GM19023 (cell line): ENCODE data around the gene HCAR2.
"Not testable (repeated sequence)": the region's sequence is repeated elsewhere in the genome, so short reads cannot be mapped to it uniquely, and the experiment has no call there.

Experiments
- ATAC-seq: cut with Tn5 transposase; IDR thresholded peaks from one replicate; pipeline ENCODE4 v1.9.1; 2021; ENCODE audit warnings: mild to moderate bottlenecking, moderate library complexity; ENCODE audit not compliant: unreplicated experiment

Gene HCAR2

DNA sequence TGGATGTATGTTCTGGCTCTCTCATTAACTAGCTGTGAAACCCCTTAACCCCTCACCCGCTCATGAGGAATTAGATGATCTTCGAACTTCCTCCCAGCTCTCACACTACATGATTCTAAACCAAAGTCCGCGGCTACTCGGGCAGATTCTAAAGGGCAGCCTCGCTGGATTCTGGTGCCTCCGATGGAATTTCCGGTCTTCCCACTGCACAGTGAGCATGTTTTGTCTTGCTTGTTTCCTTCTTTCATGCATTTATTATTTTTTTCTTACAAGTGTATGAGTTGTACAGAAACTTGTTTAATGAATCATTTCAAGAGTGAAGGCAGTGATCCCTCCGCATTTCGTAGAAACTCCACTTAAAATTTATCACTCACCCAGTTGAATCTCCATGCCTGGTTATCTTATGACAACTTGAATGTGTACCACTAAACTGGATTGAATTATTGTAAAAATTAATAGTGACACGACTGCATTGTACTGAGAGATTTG lies 17.9 kb upstream of the HCAR2 start:
- no peak for ATAC-seq

DNA sequence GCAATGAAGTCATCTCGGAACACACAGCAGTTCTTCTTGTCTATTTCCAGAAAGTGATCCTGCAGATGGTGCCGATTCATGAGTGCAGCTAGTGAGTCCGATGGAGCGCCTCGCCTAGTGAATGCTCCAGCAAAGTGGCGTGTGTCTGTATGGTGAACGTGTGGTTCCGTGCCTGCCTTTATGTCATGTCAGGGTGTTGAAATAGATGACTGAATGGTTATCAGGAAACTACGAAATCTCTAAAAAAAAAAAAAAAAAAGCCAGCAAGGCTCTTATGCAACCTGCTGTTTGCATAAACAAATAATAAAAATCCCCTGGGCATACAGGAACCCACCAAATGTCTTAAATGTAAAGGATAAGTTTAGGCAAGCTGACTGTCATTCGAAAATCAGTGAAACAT lies 13.5 kb upstream of the HCAR2 start, which contains the start of gene HCAR3:
Gene HCAR3 (minus strand): TSS at position 154 of the 400 bp plus-strand sequence. CDS start 74 bp downstream, at position 80.
- ATAC-seq = not testable (repeated sequence)

DNA sequence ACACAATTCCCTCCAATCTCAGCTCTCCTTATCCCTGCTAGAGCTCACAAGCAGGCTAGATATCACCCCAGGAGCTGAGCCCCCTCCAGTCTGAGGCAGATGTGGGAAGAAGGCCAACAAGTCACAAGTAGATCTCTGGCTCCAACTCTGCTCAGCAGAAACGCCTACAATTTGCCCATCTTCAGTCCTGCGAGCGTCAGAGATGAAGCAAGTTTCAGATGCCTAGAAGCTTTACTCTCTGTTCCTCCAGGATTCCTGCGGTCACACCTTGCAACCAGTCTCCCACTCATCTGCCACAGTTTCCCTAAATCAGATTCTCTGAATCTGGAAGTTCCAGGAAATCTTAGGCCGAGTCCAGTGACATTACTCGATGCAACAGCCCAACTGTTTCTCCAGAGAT lies 12.1 kb upstream of the HCAR2 start:
- not testable (repeated sequence) for ATAC-seq

DNA sequence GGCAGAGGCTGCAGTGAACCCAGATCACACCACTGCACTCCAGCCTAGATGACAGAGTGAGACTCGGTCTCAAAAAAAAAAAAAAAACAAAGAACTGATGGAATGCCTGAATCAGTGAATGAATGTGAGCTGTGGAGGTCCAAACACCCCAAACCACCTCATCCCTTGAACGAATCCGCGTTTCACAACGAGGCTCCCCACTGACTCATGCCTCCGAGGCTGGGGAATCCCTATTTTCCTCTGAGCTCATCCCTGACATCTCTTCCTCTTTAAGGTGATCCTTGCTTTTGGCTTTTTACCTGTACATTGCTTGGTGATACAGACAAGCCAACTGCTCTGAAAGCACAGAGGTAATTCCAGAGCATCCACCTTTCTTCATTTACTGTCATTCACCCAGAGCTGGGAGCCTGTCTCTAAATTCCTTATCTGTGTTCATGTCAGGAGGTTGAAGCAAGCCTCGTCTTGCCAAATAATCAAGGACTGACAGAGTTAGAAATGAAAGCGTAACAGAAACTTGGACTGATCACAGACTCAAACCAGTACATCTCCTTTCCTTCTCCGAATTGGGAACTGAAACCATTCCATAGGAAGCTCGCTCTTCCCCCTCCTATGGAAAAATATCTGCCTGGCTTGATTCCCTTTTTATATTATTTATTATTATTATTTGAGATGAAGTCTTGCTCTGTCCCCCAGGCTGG lies 10.5 kb upstream of the HCAR2 start:
- not testable (repeated sequence) for ATAC-seq

DNA sequence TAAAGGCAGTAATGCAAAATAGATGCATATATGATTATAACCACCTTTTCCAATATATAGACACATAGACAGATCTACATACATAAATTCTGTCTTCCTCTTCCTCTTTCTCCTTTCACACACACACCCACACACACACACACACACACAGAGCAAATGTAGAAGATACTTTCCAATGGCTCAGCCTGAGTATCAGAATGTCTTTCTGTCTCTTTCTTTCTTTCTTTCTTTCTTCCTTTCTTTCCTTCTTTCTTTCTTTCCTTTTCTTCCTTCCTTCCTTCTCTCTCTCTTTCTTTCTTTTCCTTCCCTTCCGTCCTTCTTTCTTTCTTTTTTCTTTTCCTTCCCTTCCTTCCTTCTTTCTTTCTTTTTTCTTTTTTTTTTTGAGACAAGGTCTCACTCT lies 8.1 kb upstream of the HCAR2 start:
- not testable (repeated sequence) for ATAC-seq

- ATAC-seq = not testable (repeated sequence)
These were observed 7.2 kb upstream of the HCAR2 start for GRCh38 chr12:122710341-122710740.

- ATAC-seq = not testable (repeated sequence)
These were observed 6.1 kb upstream of the HCAR2 start for GRCh38 chr12:122709287-122709686.

DNA sequence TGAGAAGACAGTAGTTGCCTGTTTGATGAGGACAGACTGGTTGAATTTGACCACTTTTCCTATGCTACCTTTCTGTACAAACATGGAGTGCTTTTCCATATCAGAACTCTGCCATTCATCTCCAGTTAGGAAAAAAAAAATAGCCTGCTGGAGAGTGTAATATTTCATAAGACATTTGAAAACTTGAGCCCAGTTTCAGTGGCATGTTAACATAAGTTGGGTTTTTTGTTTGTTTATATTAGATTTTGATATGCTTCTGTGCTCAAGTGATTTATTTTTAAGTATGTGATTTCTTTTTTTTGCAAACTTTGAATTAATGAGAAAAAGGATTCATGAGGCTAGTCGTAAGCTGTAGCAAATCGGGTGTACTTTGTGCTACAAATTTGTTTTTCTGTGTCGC lies 684 bp upstream of the HCAR2 start:
- not testable (repeated sequence) for ATAC-seq

- ATAC-seq = not testable (repeated sequence)
These were observed 1.7 kb downstream of the HCAR2 start for GRCh38 chr12:122701481-122701880.

DNA sequence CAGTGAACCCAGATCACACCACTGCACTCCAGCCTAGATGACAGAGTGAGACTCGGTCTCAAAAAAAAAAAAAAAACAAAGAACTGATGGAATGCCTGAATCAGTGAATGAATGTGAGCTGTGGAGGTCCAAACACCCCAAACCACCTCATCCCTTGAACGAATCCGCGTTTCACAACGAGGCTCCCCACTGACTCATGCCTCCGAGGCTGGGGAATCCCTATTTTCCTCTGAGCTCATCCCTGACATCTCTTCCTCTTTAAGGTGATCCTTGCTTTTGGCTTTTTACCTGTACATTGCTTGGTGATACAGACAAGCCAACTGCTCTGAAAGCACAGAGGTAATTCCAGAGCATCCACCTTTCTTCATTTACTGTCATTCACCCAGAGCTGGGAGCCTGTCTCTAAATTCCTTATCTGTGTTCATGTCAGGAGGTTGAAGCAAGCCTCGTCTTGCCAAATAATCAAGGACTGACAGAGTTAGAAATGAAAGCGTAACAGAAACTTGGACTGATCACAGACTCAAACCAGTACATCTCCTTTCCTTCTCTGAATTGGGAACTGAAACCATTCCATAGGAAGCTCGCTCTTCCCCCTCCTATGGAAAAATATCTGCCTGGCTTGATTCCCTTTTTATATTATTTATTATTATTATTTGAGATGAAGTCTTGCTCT lies 3.0 kb downstream of the HCAR2 start:
- ATAC-seq = not testable (repeated sequence)

GRCh38 chr12:122696922-122697321 lies 6.2 kb downstream of the HCAR2 start:
- ATAC-seq = not testable (repeated sequence)

DNA sequence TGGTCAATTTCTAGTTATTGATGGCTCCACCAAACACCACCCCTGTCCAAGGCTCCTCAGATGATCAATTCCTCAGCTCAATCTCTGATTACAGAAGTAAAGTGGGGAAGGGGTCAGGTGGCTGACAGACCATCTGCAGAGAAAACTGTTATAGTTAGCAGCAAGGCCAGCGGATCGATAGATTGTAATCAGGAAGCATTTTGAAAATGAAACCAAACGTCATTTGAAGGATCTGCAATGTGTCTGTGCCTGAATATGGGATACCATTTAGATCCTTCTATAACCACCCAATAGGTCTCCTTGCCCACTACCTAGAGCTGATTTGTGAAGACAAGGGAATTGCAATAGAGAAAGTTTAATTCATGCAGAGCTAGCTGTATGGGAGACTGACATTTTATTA lies 11.6 kb downstream of the HCAR2 start:
- no peak for ATAC-seq

- ATAC-seq = no peak
These were observed 14.9 kb downstream of the HCAR2 start for GRCh38 chr12:122688291-122688690.

DNA sequence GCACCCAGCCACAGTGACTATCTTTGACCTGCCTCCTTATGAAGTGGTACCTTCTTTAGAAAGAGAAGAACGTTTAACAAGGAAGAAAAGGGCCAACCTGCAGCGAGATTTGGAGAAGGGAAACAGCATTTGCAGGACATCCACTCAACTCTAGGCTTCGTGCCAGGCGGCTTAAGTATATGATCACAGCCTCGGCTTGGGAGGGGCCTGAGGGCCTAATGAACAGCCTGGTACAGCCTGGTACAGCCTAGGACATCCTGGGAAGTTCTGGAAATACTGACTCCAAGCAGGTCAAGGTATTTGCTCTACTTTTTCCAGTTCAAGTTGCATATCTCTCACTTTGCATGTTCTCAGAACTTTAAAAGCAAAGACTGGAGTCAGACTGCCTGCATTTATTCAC lies 16.1 kb downstream of the HCAR2 start:
- no peak for ATAC-seq

- ATAC-seq = no peak
These were observed 16.6 kb downstream of the HCAR2 start for GRCh38 chr12:122686538-122686937.

GRCh38 chr12:122684297-122684813 lies 18.8 kb downstream of the HCAR2 start:
- ATAC-seq = no peak

DNA sequence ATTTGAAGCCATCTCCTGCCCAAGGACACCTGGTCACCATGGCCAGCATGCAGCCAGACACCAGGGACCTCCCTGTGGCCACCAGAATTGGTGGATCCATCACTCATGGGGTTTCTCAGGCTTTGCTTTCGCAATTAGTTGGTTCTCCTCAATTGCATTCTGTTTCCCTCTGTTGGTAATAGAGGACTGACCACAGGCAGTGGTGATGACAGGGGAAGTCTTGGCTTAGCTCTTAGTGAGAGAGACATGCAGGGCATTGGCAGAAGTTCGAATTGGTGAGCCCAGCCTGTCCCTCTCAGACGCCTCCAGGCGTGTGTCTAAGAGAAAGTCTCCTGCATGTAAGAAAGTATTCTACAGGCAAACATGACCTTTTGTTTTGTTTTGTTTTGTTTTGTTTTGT lies 21.3 kb downstream of the HCAR2 start:
- no peak for ATAC-seq

GRCh38 chr12:122680989-122681388 lies 22.2 kb downstream of the HCAR2 start:
- ATAC-seq = not testable (repeated sequence)

DNA sequence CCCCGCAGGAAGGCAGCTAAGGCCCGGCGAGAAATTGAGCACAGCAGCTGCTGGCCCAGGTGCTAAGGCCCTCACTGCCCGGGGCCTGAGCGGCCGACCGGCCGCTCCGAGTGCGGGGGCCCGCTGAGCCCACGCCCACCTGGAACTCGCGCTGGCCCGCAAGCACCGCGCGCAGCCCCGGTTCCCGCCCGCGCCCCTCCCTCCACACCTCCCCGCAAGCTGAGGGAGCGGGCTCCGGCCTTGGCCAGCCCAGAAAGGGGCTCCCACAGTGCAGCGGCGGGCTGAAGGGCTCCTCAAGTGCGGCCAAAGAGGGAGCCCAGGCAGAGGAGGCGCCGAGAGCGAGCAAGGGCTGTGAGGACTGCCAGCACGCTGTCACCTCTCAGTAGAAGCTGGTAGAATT lies 26.4 kb downstream of the HCAR2 start:
- not testable (repeated sequence) for ATAC-seq

- ATAC-seq = not testable (repeated sequence)
These were observed 27.1 kb downstream of the HCAR2 start for GRCh38 chr12:122676015-122676414.

DNA sequence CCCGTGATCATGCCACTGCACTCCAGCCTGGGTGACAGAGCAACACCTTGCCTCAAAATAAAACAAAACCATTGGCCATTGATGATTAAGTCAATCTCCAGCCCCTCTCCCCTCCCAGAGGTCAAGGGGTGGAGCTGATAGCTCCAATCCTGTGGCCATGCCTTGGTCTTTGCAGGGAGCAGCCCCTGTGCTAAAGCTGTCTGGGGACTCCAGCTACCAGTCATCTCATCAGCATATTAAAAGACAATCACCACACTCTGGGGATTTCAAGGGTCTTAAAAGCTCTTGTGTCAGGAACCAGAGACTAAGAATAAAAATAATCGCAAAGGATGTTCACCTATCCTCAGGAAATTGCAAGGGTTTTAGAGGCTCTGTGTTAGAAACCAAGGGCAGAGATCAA lies 30.6 kb downstream of the HCAR2 start:
- ATAC-seq = no peak
